Measurements from ENCODE around the gene MCFD2. TPM values are rescaled to one million over a fixed set of nuclear protein-coding genes. Genes with fewer than 3 reads are reported as not detected.

The MCFD2 gene
- total RNA-seq, 3 donors from 2014 or later (not counting 1 experiment from before 2014, with no cell fraction given): 24.5 to 38.4 (median 34.8) TPM

DNA sequence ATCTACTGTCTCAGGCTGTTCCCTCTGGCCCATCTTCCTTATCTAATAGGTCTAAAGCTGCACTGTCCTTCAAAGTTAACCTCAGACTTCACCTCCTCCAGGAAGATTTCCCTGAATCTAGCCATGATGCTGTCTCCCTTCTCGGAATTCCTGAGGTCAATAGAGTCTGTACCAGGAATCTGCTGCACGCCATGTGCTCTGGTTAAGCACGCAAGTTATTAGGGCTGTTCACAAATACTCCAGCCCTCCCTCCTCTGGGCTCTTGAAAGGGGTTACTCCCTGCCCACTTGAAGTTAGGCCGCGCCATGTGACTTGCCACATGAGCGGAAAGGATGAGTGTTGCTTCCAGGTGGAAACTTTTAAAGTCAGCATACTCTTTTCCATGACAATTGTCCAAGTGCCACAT, 43.6 kb downstream of the MCFD2 start:
- Histone ChIP-seq H3K4me1 (ENCODE audit: control insufficient read depth, insufficient read depth, low read length) (no peaks in the 10 kb centered on the region), H3K9me3 (ENCODE audit: control insufficient read depth, insufficient read depth, low read length) (no peaks in the 10 kb centered on the region), H3K36me3 (ENCODE audit: control insufficient read depth, insufficient read depth, low read length) (no peaks in the 10 kb centered on the region), H3K27me3 (ENCODE audit: control insufficient read depth, insufficient read depth, low read length) (no peaks in the 10 kb centered on the region), H3K4me3 (ENCODE audit: low read length) (no peak overlapping the region), H3K27ac (ENCODE audit: low read length) (no peak overlapping the region)
- Mint-ChIP-seq H3K36me3 (no peaks in the 10 kb centered on the region), H3K4me1 (peaks cover 0 to under 1% of the 10 kb centered on the region in 2 donors), H3K27me3 (ENCODE audit: low read depth in 2 of 2) (no peaks in the 10 kb centered on the region), H3K4me3 (no peak overlapping the region), H3K27ac (no peak overlapping the region), H3K9me3 (no peaks in the 10 kb centered on the region)
- TF ChIP-seq, protein P1, sequence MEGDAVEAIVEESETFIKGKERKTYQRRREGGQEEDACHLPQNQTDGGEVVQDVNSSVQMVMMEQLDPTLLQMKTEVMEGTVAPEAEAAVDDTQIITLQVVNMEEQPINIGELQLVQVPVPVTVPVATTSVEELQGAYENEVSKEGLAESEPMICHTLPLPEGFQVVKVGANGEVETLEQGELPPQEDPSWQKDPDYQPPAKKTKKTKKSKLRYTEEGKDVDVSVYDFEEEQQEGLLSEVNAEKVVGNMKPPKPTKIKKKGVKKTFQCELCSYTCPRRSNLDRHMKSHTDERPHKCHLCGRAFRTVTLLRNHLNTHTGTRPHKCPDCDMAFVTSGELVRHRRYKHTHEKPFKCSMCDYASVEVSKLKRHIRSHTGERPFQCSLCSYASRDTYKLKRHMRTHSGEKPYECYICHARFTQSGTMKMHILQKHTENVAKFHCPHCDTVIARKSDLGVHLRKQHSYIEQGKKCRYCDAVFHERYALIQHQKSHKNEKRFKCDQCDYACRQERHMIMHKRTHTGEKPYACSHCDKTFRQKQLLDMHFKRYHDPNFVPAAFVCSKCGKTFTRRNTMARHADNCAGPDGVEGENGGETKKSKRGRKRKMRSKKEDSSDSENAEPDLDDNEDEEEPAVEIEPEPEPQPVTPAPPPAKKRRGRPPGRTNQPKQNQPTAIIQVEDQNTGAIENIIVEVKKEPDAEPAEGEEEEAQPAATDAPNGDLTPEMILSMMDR (IDR thresholded peaks at IDR 0.05): no peak
- DNase-seq: no peak
- WGBS (ENCODE audit: insufficient coverage): 93% methylated on average over 6 of the region's 6 CpGs
- ATAC-seq: no peak
- intact Hi-C loops (cut with micrococcal nuclease): no loop called here

DNA sequence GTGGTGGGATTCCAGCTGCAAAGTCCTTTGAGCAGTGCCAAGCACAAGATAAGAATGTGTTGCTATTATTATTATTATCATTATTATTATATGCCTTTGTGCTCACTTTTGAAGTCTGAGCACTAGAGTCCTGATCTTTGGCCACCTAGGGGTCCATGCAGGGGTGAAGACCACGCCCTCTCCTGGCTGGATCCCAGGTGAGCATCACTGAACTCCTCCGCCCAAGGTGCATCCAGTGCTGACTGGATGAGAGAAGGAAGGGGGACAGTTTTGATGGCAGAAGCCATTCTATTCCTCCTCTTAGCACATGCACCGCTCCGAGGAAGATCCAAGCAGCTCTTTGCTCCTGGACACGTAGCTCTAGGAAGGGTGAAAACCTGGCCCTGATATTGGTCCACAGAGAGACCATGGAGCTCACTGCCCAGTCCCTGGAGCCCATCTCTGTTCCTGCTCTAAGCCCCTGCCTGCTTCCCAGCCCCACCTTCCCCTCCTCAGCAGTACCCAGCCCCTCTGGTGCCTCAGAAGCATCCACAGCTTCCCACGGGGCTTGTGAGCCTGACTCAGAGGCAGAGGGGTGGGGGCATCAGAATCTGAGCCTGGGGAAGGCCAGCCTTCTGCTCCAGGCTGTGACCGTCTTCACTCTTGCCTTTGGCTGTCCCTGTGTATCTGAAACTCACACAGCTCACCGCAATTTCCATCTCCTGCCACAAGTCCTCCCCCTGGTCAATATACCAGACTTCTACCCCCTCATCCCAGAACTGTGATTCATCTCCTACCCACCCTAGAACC, 45.4 kb downstream of the MCFD2 start:
- Mint-ChIP-seq H3K4me3 (no peak overlapping the region), H3K36me3 (no peaks in the 10 kb centered on the region), H3K27me3 (ENCODE audit: low read depth in 2 of 2) (no peaks in the 10 kb centered on the region), H3K4me1 (peaks cover 0 to 6% of the 10 kb centered on the region in 2 donors), H3K9me3 (no peaks in the 10 kb centered on the region), H3K27ac (no peak overlapping the region)
- no peak for DNase-seq
- ATAC-seq: no peak
- TF ChIP-seq, protein P1 (IDR thresholded peaks at IDR 0.05): no peak
- intact Hi-C loops (cut with micrococcal nuclease): no loop called here
- 80% methylated on average over 8 of the region's 8 CpGs for WGBS (ENCODE audit: insufficient coverage)
- Histone ChIP-seq H3K27ac (ENCODE audit: low read length) (no peak overlapping the region), H3K36me3 (ENCODE audit: control insufficient read depth, insufficient read depth, low read length) (no peaks in the 10 kb centered on the region), H3K4me3 (ENCODE audit: low read length) (no peak overlapping the region), H3K9me3 (ENCODE audit: control insufficient read depth, insufficient read depth, low read length) (peaks cover 7% of the 10 kb centered on the region), H3K27me3 (ENCODE audit: control insufficient read depth, insufficient read depth, low read length) (no peaks in the 10 kb centered on the region), H3K4me1 (ENCODE audit: control insufficient read depth, insufficient read depth, low read length) (no peaks in the 10 kb centered on the region)

DNA sequence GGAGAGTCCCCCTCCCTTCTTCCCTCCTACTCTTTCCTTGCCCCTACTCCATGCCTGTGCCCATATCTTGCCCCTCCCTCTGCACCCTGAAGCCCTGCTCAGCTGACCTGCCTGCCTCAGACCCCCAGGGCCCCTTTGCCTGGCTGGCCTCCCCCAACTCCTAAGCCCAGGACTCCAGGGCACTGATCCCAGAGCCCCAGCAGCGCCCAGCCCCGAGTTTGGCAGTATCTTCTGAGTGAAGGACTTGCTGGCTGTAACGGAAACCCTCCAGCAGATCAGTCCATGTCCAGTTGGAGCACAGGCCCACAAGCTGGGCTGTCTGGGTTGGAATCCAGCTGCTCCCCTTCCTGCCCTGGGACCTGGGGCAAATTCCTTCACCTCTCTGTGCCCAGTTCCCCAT, 46.0 kb downstream of the MCFD2 start:
- Mint-ChIP-seq H3K4me1 (peaks cover 0 to 6% of the 10 kb centered on the region in 2 donors), H3K36me3 (no peaks in the 10 kb centered on the region), H3K9me3 (peaks cover 0 to 3% of the 10 kb centered on the region in 2 donors), H3K27ac (no peak overlapping the region), H3K4me3 (no peak overlapping the region), H3K27me3 (ENCODE audit: low read depth in 2 of 2) (no peaks in the 10 kb centered on the region)
- H3K27ac ChIP-seq (ENCODE audit: low read length): no peak overlapping the region
- intact Hi-C loops (cut with micrococcal nuclease): no loop called here
- H3K36me3 ChIP-seq (ENCODE audit: control insufficient read depth, insufficient read depth, low read length): no peaks in the 10 kb centered on the region
- no peaks in the 10 kb centered on the region for H3K4me1 ChIP-seq (ENCODE audit: control insufficient read depth, insufficient read depth, low read length)
- TF ChIP-seq, protein P1 (IDR thresholded peaks at IDR 0.05): no peak
- DNase-seq (no peak), ATAC-seq (no peak)
- WGBS (ENCODE audit: insufficient coverage): 94% methylated on average over 3 of the region's 3 CpGs
- no peak overlapping the region for H3K4me3 ChIP-seq (ENCODE audit: low read length)
- H3K27me3 ChIP-seq (ENCODE audit: control insufficient read depth, insufficient read depth, low read length): no peaks in the 10 kb centered on the region
- H3K9me3 ChIP-seq (ENCODE audit: control insufficient read depth, insufficient read depth, low read length): peaks cover 13% of the 10 kb centered on the region
